GM19397 (cell line): ENCODE measurements around the gene CANX.

Source experiments
- ATAC-seq: cut with Tn5 transposase; IDR thresholded peaks from one replicate; pipeline ENCODE4 v1.9.1; 2021; ENCODE audit warnings: mild to moderate bottlenecking, moderate library complexity; ENCODE audit not compliant: unreplicated experiment

The CANX gene

DNA sequence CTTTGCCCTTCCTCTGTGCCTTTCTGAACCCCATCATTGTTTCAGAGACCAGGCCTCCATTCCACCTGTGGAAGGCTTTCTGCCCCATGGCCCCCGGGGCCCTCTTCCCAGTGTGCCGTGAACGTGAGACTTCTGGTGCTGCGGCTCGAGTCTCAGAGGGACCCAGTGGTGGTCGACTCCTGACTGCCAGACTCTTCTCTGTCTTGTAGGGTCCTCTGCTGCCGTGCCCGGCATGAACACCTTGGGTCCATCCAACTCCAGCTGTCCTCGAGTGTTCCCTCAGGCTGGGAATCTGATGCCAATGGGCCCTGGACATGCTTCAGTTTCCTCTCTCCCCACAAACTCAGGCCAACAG is 74.9 kb downstream of the CANX start:
- no peak for ATAC-seq

- no peak for ATAC-seq
These were observed 75.7 kb downstream of the CANX start for GRCh38 chr5:179774442-179774841.

- no peak for ATAC-seq
These were observed 77.7 kb downstream of the CANX start for GRCh38 chr5:179776411-179776938.

GRCh38 chr5:179777456-179777855 is 78.7 kb downstream of the CANX start:
- ATAC-seq = no peak

- ATAC-seq = no peak
These were observed 79.1 kb downstream of the CANX start for GRCh38 chr5:179777909-179778308.

DNA sequence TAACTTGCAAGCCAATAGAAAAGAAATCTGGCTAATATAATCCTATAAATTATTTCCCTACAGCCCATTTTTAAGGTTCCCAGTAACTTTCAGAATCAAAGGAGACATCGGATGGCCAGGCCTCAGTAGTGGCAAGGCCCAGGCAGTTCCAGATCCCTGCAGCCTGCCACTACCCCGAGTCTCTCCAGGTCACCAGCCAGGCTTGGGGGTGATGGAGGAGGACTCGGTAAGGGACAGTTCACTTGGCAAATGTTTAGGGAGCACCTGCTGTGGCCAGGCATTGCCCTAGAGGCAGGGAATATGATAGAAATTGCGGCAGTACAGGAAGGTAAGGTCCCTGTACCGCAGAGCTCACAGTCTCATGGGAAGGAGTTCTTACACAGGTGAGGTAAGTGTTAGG is 79.8 kb downstream of the CANX start:
- no peak for ATAC-seq

GRCh38 chr5:179779826-179780225 is 81.1 kb downstream of the CANX start:
- no peak for ATAC-seq

GRCh38 chr5:179780362-179780761 is 81.6 kb downstream of the CANX start:
- no peak for ATAC-seq
